NCI-H345 treated with DMSO at 0.1 percent for 48 hours (cell line): Measurements from ENCODE around the gene ITGB2.
A peak's percentile ranks its signal among the peaks of the same experiment; 100 is the strongest.

Source experiments
- DNase-seq: peaks from one replicate; lab custom pipeline; 2025; ENCODE audit not compliant: unreplicated experiment; lab: John Stamatoyannopoulos, UW

ITGB2 gene

DNA sequence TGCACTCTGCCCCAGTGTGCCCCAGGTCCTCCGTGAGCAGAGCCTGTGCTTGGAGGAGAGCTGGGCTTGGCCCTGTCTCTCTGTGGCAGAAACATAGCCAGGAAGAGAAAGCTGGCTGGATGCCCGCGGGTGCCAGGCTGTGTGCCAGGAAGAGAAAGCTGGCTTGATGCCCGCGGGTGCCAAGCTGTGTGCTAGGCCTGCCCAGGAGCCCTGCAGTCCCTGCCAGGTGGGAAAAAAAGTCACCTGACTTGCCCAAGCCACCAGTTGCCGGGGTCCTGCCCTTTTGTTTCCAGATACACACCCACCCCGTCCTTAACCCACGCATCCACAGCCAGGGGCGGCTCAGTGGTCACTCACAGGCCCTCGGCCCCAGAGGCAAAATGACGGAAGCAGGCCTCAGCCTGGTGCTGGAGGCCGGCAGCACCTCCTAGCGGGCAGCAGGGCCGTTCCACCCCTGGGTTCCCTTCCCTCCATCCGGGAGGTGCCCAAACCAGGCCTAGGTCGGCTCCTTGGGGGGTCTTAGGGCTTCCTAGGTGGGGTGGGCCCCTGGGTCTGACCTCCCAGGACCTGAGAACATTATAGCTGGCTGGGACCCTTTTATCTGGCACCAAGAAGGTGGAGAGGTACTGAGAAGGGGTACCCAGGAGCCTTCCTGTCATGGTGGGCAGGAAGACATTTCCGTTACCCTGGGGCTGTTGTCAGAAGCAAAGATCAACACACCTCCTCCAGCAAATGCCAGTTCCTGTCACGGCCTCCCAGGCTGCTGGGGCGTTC is 9.1 kb downstream of the ITGB2 start:
- peak; percentile 76 for DNase-seq

DNA sequence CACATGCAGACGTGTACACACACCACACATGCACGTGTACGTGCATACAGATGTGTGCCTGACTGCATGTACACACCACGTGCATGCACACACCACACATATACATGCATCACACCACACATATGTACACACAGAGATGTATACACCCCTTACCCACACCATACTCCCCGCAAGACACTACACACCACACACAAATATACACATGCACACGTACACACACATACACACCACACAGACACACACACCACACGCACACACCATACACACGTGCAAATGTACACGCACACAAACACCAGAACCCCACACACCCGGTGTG is 9.7 kb downstream of the ITGB2 start:
- no peak for DNase-seq

DNA sequence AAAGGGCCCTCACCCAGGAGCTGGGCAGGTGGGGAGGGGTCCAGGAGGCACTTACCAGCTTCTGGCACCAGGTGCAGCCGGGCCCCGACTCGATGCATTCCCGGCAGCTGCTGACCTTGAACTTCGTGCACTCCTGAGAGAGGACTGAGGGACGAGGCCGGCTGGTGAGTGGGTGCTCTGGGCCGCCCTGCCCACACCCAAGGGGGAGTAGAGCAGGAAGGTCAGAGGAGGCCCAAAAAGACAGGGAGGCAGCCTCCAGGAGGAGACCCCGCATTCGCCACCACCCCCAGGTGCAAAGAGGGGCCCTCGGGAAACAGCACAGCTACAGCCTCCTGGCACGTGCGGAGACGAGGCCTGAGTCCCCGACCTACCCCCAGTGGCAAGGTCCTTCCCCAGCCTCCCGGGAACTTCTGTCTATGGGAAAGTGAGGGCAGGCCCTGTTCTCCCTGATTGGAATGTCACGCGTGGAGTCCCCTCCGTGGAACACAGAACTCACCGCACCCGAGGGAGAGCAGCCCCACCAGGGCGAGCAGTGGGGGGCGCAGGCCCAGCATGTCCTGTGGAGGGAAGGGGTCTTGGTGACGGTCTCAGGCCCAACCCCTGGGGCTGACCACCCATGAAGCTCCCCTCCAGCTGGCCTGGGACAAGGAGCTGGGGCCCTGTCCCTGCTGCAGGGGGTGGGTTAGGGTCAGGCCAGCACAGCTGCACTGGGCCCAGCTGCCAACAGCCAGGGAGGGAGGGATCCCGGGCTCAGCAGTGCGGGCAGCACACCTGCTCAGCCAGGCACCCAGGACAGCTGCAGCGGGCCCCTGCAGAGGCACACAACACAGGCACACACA is 10.3 kb downstream of the ITGB2 start:
- DNase-seq, result no peak

DNA sequence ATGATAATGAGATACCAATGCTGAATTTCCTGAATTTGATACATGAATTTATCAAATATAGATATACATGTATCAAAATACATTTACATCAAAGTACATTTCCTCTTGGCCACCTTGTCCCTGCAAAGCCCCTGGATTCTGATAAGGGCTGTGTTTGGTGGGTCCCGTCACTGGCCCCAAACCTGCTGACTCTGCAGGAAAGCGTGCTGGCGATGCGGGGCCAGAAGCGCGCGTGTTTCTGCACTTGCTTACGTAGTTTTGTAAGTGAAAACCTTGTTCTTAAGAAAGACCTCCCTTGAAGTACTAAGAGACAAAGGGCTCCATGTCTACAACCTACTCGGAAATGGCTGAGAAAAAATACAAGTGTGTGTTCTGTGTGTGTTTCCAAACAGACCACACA is 11.0 kb downstream of the ITGB2 start:
- DNase-seq, result no peak

DNA sequence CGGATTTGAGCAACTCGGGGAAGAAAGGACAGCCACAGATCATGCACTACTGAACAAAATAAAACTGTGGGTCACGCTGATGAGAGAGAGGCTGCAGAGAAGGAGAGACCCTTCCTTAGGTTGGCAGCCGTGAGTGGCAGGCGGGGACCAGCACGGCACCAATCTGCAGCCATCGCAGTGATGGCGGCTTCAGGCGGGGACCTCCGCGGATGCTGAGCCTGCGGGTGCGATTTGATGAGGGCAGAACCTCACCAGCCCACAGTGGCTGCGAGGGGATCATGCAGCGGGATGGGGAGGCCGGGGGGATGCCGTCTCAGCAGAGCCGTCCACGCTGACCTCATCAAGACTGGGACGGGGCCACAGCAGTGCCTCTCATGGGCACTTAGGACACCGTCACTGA is 11.8 kb downstream of the ITGB2 start:
- DNase-seq, result no peak

DNA sequence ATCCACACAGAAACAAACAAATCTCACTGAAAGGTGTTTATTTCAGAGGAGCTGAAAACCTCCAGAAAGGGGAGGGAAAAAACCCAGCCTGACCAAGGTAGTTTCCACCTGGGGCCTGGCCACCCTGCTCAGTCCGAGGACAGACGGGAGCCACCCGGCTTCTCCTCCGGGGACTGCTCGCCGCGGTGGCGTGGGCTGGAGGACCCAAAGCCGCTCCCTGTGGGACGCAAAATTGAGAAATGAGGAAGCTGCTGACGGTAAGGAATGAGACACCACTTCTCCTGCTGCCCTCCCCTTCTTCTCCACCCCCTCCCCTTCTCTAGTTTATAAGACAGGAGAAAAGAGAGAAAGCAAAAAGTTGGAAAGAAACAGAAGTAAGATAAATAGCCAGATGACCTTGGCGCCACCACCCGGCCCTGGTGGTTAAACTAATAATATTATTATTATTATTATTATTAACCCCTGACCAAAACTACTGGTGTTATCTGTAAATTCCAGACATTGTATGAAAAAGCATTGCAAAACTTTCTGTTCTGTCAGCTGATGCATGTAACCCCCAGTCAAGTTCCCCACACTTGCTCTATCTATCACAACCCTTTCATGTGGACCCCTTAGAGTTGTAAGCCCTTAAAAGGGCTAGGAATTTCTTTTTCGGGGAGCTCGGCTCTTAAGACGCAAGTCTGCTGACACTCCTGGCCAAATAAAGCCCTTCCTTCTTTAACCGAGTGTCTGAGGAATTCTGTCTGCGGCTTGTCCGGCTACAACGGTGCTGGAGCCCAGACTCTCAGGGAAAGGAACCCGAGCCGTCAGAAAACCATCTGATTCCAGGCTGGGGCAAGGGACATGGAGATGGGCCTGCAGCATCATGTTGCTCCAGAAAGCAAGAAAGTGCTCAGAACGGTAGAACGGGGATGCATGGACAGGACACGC is 12.5 kb downstream of the ITGB2 start:
- DNase-seq, result no peak

DNA sequence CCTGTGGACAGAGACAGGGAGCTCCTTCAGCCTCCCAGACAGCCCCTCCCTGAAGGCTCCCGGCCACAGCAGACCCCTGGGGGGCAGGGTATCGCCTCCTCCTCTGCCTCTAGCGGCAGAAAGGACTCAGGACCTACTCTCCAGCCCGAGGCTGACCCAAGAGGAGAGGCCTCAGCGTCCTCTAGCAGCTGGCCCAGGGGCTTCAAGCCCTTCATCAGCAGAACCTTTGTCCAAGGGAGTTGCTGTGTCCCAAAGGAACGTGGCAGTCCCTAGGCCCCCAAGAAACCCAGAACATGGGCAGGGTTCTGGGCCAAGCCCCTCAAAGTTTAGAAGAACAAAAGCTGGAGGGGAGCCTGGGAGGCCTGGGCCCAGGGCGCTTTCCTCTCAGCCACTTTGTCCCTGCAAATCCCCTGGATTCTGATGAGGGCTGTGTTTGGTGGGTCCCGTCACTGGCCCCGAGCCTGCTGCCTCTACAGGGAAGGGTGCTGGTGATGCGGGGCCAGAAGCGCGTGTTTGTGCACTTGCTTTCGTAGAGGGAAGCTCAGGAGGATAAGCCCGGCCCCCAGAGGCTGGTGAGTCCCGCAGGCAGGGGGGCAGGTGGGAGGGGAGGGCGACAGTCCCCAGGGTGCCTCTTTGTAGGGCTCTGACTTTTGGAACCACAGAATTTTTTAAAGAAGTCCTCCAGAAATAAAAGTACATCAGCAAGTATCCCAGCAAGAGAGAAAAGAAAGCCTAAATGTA is 13.3 kb downstream of the ITGB2 start:
- DNase-seq, result no peak

DNA sequence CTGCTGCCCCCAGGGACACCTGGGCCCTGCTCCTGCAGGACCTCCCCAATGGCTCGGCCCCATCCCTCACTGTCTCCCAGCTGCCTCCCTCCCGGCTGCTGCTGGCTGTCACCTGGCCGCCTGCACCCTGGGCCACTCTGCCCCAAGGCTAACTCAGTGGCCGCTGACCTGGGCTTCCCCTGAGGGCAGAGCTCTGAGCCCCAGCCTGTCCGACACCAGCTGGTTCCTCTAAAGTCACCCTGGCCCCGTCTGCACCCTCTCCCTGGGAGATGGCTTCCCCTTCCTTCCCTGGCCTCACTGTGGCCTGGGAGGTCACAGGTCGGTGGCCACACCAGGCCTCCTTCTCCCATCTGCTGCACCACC is 15.0 kb downstream of the ITGB2 start:
- DNase-seq, result no peak

DNA sequence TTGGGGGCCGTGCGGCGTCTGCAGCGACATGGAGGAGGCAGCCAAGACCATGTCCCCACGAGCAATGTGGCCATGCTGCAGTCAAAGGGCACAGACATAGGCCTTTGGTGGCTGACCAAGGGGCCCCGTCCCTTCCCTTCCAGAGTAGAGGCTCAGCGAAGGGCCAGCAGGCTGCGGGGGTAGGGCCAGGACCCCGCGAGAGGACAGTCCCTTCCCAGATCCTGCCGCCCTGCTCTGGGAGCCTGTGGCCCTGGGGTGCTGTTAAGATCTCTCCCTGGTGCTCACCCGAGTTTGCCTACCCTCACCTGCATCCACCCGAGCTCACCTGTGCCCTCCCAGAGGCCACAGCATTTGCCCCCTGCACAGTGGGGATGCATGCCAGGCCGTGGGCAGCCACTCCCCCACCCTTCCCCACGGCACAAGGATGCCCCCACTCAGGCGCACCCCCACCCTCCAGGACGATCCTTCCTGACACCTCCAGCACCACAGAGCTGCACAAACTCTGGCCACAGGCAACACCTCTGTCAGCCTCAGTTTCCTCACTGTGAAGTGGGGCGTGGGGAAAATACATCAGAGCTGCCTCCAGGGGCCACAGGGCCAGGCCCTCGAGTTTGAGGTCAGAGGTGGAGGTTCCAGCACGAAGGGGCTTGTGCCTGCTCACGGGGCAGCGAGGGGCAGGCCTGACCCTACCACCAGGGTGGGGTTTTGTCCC is 15.5 kb downstream of the ITGB2 start:
- DNase-seq, result no peak

DNA sequence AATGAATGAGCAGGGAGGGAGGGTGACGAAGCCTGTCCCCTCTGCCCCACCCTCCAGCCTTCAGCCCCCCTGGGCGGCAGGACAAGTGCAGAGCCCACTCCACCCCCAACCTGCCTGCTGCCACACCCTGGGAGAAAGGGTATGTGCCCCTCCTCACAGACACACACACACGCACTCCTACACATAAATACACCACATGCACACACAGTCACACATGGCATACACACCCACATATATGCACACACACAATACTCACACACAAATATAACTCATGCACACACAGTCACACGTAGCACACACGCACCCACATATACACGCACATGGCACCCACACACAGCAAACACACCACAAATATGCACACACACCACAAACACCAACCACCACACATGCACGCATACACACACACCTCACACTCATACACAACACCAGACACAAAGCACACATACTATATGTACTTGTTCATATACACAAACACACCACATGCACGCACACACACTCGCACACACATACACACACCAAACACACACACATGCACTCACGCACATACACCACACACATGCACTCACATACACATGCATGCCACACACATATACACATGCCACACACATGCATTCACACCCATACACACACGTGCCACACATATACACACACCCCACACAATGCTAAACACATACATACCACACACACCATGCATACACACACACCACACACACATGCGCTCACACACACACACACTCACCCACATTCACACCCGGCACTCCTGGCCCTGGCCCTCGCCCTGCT is 16.4 kb downstream of the ITGB2 start:
- DNase-seq, result no peak

DNA sequence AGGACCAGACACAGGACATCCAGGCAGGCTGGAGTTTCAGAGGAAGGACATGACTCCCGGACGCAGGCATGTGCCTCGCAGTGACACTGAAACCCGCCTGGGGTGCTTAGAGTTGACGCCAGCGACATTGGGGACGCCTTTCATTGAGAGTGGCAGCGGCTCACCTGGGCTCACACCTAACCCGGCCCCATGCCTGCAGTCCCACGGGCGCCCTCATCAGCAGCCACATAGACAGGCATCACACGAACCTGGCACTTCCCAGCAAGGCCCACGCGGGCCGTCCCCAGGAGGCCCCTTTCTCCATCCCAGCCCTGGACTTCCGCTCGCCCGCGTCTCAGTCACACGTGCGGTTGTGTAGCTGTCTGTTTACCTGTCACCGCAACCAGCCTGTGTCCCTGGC is 17.0 kb downstream of the ITGB2 start:
- DNase-seq, result no peak

DNA sequence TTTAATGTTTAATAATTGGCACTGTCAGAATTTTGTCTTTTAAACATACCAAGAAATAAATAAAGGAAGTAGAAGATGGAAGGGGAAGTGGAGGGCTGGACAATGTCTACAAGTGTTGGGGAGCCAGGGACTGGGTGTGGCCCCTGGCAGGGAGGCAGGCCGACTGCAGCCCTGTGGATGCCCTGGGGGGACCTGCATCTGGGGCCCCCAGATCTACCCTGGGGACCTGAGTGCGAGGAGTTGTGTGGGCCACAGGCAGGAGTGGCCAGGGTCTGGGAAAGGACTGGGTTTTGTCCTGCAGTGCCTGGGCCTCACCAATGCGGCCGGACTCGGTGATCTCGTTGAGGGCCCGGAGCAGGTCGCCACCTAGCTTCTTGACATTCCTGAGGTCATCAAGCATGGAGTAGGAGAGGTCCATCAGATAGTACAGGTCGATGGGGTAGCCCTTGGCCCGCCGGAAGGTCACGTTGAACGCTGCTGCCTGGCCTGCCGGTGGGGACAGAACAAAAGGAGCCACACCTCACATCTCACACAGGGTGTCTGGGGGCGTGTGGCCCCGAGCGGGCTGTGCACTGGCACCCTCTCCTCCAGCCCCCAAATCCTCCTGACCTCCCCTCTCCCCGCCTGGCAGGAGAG is 17.5 kb downstream of the ITGB2 start:
- DNase-seq, result no peak

DNA sequence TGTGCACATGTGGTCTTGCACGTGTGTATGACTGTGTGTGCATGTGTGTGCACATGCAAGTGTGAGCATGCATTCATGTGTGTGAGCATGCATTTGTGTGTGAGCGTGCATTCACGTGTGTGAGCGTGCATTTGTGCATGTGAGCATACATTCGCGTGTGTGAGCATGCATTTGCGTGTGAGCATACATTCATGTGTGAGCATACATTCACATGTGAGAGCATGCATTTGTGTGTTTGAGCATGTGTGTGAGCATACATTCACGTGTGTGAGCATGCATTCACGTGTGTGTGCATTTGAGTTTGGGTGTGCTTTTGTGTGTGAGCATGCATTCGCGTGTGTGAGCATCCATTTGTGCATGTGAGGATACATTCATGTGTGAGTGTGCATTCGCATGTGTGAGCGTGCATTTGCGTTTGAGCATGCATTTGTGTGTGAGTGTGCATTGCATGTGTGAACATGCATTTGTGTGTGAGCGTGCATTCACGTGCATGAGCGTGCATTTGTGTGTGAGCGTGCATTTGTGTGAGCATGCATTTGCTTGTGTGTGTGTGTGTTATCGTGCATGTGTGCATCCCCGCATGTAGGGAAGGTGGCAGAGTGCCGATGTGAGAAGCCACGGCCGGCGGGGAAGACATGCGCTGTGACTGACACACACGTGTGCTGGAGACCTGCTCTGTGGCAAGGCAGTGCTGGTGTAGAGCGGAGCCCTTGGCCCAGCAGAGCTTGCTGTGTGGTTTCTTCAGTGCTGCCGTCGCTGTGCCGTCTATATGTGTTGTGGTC is 18.2 kb downstream of the ITGB2 start:
- DNase-seq, result no peak

DNA sequence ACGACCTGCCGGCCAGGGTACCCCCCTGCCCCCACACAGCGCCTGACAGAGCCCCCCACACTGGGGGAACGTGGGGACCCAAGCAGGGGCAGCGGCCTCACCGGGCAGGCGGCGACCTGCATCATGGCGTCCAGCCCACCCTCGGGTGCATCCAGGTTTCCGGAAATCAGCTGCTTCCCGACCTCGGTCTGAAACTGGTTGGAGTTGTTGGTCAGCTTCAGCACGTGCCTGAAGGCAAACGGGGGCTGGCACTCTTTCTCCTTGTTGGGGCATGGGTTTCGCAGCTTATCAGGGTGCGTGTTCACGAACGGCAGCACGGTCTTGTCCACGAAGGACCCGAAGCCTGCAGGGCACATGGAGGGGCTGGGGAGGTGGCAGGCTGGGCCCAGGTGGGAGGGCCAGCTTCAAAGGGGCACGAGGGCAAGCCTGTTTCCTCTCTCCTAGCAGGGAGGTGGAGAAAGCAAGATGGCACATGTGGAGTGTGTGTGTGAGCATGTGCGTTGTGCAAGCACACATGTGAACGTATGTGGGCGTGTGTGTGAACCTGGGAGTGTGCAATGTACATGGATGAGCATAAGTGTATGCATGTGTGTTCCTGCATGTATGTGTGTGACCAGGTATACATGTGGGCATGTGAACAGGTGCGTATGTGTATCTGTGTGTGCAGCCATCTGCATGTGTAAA is 19.2 kb downstream of the ITGB2 start:
- no peak for DNase-seq

DNA sequence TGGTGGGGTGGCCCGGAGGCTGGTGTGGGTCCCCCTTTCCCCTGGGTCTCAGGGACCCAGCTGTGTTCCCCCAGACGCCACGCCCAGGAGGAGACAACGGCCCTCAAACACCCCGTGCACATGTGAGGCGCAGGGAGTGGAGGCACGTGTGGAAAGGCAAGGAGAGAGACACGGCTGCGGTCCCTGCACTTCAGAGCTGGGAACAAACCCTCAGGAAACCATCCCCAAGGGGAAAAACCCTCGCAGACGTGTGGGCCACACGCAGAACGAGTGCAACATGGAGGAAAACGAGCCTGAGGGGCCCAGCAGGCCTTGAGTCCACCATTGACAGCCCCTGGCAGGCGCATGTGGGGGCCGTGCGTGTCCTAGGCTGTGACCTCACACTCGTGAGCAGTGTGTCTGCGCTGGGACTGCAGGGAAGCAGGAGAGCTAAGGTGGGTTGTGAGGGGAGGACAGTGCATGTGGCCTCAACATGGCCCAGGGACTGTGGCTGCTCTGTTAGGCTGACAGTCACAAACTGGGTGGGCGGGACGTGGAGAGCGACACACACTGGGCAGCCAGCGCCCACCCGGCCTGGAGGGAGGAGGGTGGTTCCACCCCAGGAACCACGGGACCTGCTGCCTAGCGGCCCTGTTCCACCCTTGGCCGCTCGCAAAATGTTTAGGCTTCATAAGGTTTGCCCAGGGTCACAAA is 20.0 kb downstream of the ITGB2 start:
- no peak for DNase-seq

DNA sequence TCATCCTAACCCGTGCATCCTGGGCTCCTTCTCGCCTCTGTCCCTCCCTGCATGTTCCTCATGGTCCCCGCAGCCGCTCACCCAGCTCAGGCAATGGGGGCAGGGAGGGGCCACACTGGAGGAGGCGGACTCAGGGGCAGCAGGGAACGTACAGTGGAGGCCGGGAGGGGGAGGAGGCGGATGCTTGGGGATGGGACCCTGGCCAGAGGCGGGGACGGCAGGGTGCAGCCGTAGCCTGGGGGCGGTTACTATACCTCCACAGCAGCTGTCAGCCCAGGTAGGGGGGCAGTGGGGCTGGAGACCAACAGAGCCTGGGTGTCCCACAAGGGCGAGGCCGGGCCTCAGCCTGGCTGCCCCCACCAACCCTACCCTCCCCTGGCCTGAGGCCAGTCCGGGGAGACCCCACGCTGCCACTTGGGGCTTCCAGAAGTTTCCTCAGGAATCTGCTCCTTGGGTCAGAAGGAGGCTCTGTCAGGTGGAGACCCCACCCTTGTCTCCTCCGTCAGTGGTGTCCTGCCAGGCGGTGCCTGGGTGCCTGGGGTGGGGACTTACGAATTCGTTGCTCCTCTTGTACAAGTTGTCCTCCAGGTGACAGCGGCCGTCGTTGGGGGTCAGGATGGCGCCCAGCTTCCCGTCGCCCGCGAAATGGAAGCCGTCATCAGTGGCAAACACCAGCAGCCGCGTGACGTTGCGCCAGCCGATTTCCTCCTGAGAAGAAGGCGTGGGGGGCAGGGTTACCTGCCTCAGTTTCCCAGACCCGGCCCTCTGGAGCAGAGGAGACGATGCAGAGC is 20.7 kb downstream of the ITGB2 start:
- DNase-seq, result no peak
